Smooth muscle cell (in vitro differentiated cells): ENCODE measurements around the gene SERINC4. TPM values are rescaled to one million over a fixed set of nuclear protein-coding genes. Genes with fewer than 3 reads are reported as not detected.
"Not testable (repeated sequence)": the region's sequence is repeated elsewhere in the genome, so short reads cannot be mapped to it uniquely, and the experiment has no call there.

Experiments used
- DNase-seq: peaks from one replicate; lab custom pipeline; 2025; ENCODE audit not compliant: unreplicated experiment; lab: John Stamatoyannopoulos, UW
- H2AFZ ChIP-seq: fragments of 200-600 bp; sonication (generic); 2 replicates; pipeline ENCODE4 v1.6.0; 2016; ENCODE audit warnings: antibody characterized with exemption, low read depth, mild to moderate bottlenecking
- H3F3A ChIP-seq: fragments of 200-600 bp; sonication (generic); 2 replicates; pipeline ENCODE4 v1.6.0; 2017; ENCODE audit warnings: antibody characterized with exemption, low read depth
- H3K27ac ChIP-seq: fragments of 200-600 bp; sonication (generic); 2 replicates; pipeline ENCODE4 v1.5.1; 2016; ENCODE audit warnings: low read depth, mild to moderate bottlenecking
- H3K27me3 ChIP-seq: fragments of 200-600 bp; sonication (generic); 2 replicates; pipeline ENCODE4 v1.6.1; 2016; ENCODE audit warnings: low read depth, mild to moderate bottlenecking
- H3K36me3 ChIP-seq: fragments of 200-600 bp; sonication (generic); 2 replicates; pipeline ENCODE4 v1.5.1; 2016; ENCODE audit warnings: low read depth
- H3K4me1 ChIP-seq: fragments of 200-600 bp; sonication (generic); 2 replicates; pipeline ENCODE4 v1.5.1; 2016; ENCODE audit warnings: low read depth
- H3K4me2 ChIP-seq: fragments of 200-600 bp; sonication (generic); 2 replicates; pipeline ENCODE4 v1.6.0; 2016; ENCODE audit warnings: mild to moderate bottlenecking
- H3K4me3 ChIP-seq: fragments of 200-600 bp; sonication (generic); 2 replicates; pipeline ENCODE4 v1.5.1; 2016; ENCODE audit warnings: mild to moderate bottlenecking
- H3K79me2 ChIP-seq: fragments of 200-600 bp; sonication (generic); 2 replicates; pipeline ENCODE4 v1.6.0; 2016; ENCODE audit warnings: low read depth, mild to moderate bottlenecking
- H3K9ac ChIP-seq: fragments of 200-600 bp; sonication (generic); 2 replicates; pipeline ENCODE4 v1.6.0; 2016; ENCODE audit warnings: low read depth
- H3K9me3 ChIP-seq: fragments of 200-600 bp; sonication (generic); replicated peaks from 2 replicates; pipeline ENCODE4 v1.5.1; 2016; ENCODE audit warnings: low read depth
- H4K20me1 ChIP-seq: fragments of 200-600 bp; sonication (generic); 2 replicates; pipeline ENCODE4 v1.6.0; 2016; ENCODE audit warnings: low read depth
- WGBS: methylation state at CpG from one replicate; pipeline ENCODE4 v1.1.7; 2016; ENCODE audit warnings: low lambda C conversion rate; 5-methylcytosine and 5-hydroxymethylcytosine counted together
- polyA plus RNA-seq: library from polyadenylated mRNA; unstranded; fragments of >200 nt; fragmentation: Nextera tagmentation; extraction: Ambion mirVana; gene quantifications from 2 replicates; pipeline ENCODE4 v1.2.1, GENCODE V29; 2016
- total RNA-seq: library from RNA; depleted of rRNA; stranded (reverse); fragments of >200 nt; gene quantifications from 2 replicates; pipeline ENCODE4 v1.2.3, GENCODE V29; 2014
- TF ChIP-seq, protein P1 (sequence below): fragments of 200-600 bp; sonication (generic); IDR thresholded peaks from 2 replicates; pipeline ENCODE4 v1.5.1; 2017; ENCODE audit warnings: borderline replicate concordance, mild to moderate bottlenecking, antibody characterized with exemption; ENCODE audit not compliant: insufficient read depth, poor library complexity, severe bottlenecking

The SERINC4 gene
- total and polyA plus RNA-seq, 2 experiments from 2014 or later = 0.17 TPM; not detected in 1

DNA sequence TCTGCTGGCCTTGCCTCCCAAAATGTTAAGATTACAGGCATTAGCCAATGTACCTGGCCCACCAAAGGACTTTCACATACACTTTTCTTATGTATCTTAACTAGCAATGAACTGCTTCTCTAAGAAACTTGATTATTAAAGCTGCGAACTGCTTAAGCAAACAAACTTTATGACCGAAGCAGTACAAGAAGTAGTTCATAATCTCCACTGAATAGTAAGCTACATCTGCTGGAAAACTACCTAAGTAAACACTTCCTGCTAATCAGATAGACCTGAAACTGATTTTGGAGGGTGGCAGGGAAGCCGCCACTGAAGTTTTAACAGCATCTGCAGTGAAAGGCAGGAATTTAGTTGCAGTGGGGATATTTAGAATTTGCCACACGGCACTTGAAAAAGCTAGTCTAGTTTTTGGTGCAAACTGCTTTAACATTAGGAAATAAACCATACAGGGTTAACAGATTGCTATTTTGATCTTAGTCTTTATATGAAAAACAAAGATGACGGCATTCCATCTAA, 8.5 kb upstream of the SERINC4 start:
- Histone ChIP-seq H3K36me3 (peaks cover 35% of the 10 kb centered on the region), H3K9ac (no peak overlapping the region), H3K9me3 (no peaks in the 10 kb centered on the region), H4K20me1 (no peaks in the 10 kb centered on the region), H3K4me1 (no peaks in the 10 kb centered on the region), H3K27ac (no peak overlapping the region), H3K4me3 (no peak overlapping the region), H3K79me2 (no peaks in the 10 kb centered on the region), H3F3A (peaks cover 5% of the 10 kb centered on the region), H3K27me3 (no peaks in the 10 kb centered on the region), H2AFZ (no peak overlapping the region), H3K4me2 (no peak overlapping the region)
- TF ChIP-seq, protein P1, sequence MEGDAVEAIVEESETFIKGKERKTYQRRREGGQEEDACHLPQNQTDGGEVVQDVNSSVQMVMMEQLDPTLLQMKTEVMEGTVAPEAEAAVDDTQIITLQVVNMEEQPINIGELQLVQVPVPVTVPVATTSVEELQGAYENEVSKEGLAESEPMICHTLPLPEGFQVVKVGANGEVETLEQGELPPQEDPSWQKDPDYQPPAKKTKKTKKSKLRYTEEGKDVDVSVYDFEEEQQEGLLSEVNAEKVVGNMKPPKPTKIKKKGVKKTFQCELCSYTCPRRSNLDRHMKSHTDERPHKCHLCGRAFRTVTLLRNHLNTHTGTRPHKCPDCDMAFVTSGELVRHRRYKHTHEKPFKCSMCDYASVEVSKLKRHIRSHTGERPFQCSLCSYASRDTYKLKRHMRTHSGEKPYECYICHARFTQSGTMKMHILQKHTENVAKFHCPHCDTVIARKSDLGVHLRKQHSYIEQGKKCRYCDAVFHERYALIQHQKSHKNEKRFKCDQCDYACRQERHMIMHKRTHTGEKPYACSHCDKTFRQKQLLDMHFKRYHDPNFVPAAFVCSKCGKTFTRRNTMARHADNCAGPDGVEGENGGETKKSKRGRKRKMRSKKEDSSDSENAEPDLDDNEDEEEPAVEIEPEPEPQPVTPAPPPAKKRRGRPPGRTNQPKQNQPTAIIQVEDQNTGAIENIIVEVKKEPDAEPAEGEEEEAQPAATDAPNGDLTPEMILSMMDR = no peak
- 97% methylated on average over 5 of the region's 5 CpGs for WGBS
- no peak for DNase-seq

DNA sequence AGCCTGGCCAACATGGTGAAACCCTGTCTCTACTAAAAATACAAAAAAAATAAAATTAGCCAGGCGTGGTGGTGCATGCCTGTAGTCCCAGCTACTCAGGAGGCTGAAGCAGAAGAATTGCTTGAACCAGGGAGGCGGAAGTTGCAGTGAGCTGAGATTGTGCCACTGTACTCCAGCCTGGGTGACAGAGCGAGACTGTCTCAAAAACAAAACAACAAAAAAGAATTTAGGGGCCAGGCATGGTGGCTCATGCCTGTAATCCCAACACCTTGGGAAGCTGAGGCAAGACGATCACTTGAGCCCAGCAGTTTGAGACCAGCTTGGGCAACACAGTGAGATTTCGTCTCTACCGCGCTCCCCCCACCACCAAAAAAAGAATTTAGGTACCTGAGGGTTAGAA, 2.7 kb upstream of the SERINC4 start:
- peaks cover 37% of the 10 kb centered on the region for H3F3A ChIP-seq
- H3K4me2 ChIP-seq, H2AFZ ChIP-seq, H3K27me3 ChIP-seq, DNase-seq, H4K20me1 ChIP-seq, H3K9me3 ChIP-seq, H3K4me3 ChIP-seq, H3K9ac ChIP-seq, H3K27ac ChIP-seq: not testable (repeated sequence)
- peaks cover 11% of the 10 kb centered on the region for H3K36me3 ChIP-seq
- WGBS = 98% methylated on average over 7 of the region's 7 CpGs
- peaks cover 15% of the 10 kb centered on the region for H3K4me1 ChIP-seq
- peaks cover 17% of the 10 kb centered on the region for H3K79me2 ChIP-seq

DNA sequence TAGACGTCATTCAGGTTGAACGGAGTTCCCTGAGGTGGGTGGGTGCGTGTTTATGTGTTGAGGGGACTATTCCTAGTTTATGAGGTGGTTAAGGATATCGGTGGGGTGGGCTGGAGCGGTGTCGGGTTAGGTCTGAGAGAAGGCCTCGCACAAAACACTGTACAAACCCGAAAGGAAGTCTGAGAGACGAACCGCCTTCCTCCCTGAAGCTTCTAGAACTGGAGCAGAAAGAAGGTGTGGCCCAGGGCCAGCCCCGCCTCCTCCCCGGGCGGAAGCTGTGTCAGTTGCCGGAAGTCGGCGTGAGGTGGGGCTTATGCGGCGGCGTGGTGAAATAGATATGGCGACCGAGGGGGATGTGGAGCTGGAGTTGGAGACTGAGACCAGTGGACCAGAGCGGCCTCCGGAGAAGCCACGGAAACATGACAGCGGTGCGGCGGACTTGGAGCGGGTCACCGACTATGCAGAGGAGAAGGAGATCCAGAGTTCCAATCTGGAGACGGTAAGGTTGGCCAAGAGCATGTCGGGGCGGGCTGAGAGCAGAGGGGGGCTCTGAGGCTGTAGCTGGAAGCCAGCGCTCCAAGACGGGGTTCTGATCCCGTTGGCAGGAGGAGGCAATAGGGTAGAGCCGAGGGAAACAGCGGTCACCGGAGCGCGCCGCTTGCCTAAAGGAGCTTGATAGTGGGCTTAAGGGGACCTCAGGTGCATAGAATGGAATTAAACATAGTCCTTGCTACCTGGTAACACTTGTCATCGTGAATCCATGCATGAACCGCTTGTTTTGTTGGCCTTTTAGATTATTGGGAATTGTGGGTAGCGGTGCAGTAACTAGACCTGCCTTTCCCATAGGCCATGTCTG, 494 bp upstream of the SERINC4 start, which contains the start of gene HYPK:
HYPK (plus strand) TSS at position 314 of the 856 bp plus-strand sequence; CDS start at position 338, 24 bp downstream.
- H3K4me1 ChIP-seq = peaks cover 15% of the 10 kb centered on the region
- peak; percentile 62 for DNase-seq

More for the DNA sequence above, 494 bp upstream of the SERINC4 start, which contains the start of gene HYPK:
- H3F3A ChIP-seq = peaks cover 49% of the 10 kb centered on the region
- peak within 1 kb of the TSS; percentile 92 for H3K4me2 ChIP-seq
- TF ChIP-seq, protein P1 = no peak
- 8% methylated on average over 42 of the region's 44 CpGs for WGBS
- peak within 1 kb of the TSS; percentile 86 for H3K9ac ChIP-seq
- no peaks in the 10 kb centered on the region for H3K9me3 ChIP-seq
- H2AFZ ChIP-seq = no peak within 1 kb of the TSS
- peaks cover 7% of the 10 kb centered on the region for H3K36me3 ChIP-seq
- peak within 1 kb of the TSS; percentile 88 for H3K4me3 ChIP-seq
- H4K20me1 ChIP-seq = peaks cover 29% of the 10 kb centered on the region
- H3K79me2 ChIP-seq = peaks cover 21% of the 10 kb centered on the region
- H3K27ac ChIP-seq = peak within 1 kb of the TSS; percentile 43
- H3K27me3 ChIP-seq = no peaks in the 10 kb centered on the region
